ENCODE data around the gene CCDC24. TPM values are rescaled to one million over a fixed set of nuclear protein-coding genes. Genes with fewer than 3 reads are reported as not detected.

Gene CCDC24
- total RNA-seq, 1 donor from 2014 or later: 12.4 TPM

GRCh38 chr1:43979528-43980254, 11.7 kb upstream of the CCDC24 start:
- peak in 1 of 2 experiments; percentile 61 for DNase-seq (ENCODE audit: low spot score in 2 of 2, unreplicated experiment in 2 of 2)

GRCh38 chr1:43980255-43981134, 10.9 kb upstream of the CCDC24 start:
- Mint-ChIP-seq H3K36me3 (peaks cover 21% of the 10 kb centered on the region), H3K27ac (peak overlapping the region; percentile 82), H3K9me3 (no peaks in the 10 kb centered on the region), H3K4me3 (peak overlapping the region; percentile 85), H3K27me3 (ENCODE audit: low read depth) (no peaks in the 10 kb centered on the region), H3K4me1 (peaks cover 42% of the 10 kb centered on the region)
- no peak for TF ChIP-seq CTCF (IDR thresholded peaks at IDR 0.05; ENCODE audit: unreplicated experiment)
- no peak for DNase-seq (ENCODE audit: low spot score in 2 of 2, unreplicated experiment in 2 of 2)

More at GRCh38 chr1:43979528-43980254, 11.7 kb upstream of the CCDC24 start:
- no peak for TF ChIP-seq CTCF (IDR thresholded peaks at IDR 0.05; ENCODE audit: unreplicated experiment)
- no peaks in the 10 kb centered on the region for H3K27me3 Mint-ChIP-seq (ENCODE audit: low read depth)
- peak overlapping the region; percentile 85 for H3K4me3 Mint-ChIP-seq
- H3K36me3 Mint-ChIP-seq: peaks cover 21% of the 10 kb centered on the region
- H3K4me1 Mint-ChIP-seq: peaks cover 44% of the 10 kb centered on the region
- no peaks in the 10 kb centered on the region for H3K9me3 Mint-ChIP-seq
- peak overlapping the region; percentile 82 for H3K27ac Mint-ChIP-seq

GRCh38 chr1:43981135-43981491, 10.3 kb upstream of the CCDC24 start:
- Mint-ChIP-seq H3K9me3 (no peaks in the 10 kb centered on the region), H3K27ac (no peak overlapping the region), H3K4me3 (peak overlapping the region; percentile 85), H3K36me3 (peaks cover 23% of the 10 kb centered on the region), H3K4me1 (peaks cover 36% of the 10 kb centered on the region), H3K27me3 (ENCODE audit: low read depth) (no peaks in the 10 kb centered on the region)
- no peak for DNase-seq (ENCODE audit: low spot score in 2 of 2, unreplicated experiment in 2 of 2)
- TF ChIP-seq CTCF (IDR thresholded peaks at IDR 0.05; ENCODE audit: unreplicated experiment): no peak

GRCh38 chr1:43981636-43982035, 9.8 kb upstream of the CCDC24 start:
- no peak overlapping the region for H3K4me3 Mint-ChIP-seq
- H3K4me1 Mint-ChIP-seq: peaks cover 33% of the 10 kb centered on the region
- peaks cover 25% of the 10 kb centered on the region for H3K36me3 Mint-ChIP-seq
- DNase-seq (ENCODE audit: low spot score in 2 of 2, unreplicated experiment in 2 of 2): no peak
- H3K27ac Mint-ChIP-seq: no peak overlapping the region
- no peaks in the 10 kb centered on the region for H3K9me3 Mint-ChIP-seq
- TF ChIP-seq CTCF (IDR thresholded peaks at IDR 0.05; ENCODE audit: unreplicated experiment): no peak
- no peaks in the 10 kb centered on the region for H3K27me3 Mint-ChIP-seq (ENCODE audit: low read depth)

GRCh38 chr1:43982241-43982640, 9.2 kb upstream of the CCDC24 start:
- TF ChIP-seq CTCF (IDR thresholded peaks at IDR 0.05; ENCODE audit: unreplicated experiment): no peak
- Mint-ChIP-seq H3K27me3 (ENCODE audit: low read depth) (no peaks in the 10 kb centered on the region), H3K4me3 (no peak overlapping the region), H3K36me3 (peaks cover 20% of the 10 kb centered on the region), H3K27ac (no peak overlapping the region), H3K9me3 (no peaks in the 10 kb centered on the region), H3K4me1 (peaks cover 27% of the 10 kb centered on the region)
- DNase-seq (ENCODE audit: low spot score in 2 of 2, unreplicated experiment in 2 of 2): no peak
